ENCODE results near the gene PPM1D.

PPM1D gene

GRCh38 chr17:60676758-60677307, 76.8 kb downstream of the PPM1D start:
- DNase-seq = no peak

DNA sequence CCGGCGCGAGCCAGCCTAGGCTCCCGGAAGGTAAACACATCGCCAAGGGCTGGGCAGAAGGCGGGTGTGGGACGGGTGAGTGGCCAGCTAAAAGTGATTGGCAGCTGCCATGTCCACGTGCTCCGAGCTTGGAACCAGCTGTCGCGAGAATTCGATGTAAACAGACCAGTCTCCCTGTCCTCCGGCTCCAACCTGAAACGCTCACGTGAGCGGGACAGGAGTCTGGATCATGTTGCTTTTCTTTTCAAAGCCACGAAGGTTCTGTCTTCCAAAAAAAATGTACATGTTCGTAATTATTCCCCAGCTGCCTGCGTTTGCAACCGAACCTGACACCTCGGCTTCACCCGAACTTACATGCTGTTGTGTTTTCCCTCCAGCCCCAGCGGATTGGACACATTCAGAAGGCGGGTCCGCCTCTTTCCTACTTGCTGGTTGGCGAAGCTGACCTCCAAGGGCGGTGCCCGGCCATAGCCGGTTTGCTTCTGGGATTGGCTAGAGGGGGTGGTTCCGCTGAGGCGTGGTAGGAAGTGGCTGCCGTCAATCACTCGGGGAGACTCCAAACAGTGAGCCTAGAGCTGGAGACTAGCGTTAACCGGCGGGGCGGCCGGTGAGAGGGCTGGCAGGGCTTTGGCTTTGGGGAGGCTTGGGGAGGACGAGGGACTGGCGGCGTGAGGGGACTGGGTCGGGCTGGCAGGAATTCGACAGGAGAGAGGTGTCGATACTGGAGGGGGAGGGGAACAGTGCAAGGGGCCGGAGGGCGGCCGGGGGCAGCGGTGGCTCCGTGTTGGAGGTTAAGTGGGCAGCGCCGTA, 77.5 kb downstream of the PPM1D start, which contains the start of gene BCAS3:
Gene BCAS3, plus strand, starts transcription at position 544 of the 810 bp plus-strand sequence.
- peak; percentile 99 for DNase-seq

GRCh38 chr17:60678118-60678444, 78.1 kb downstream of the PPM1D start:
- no peak for DNase-seq

GRCh38 chr17:60679287-60679686, 79.3 kb downstream of the PPM1D start:
- no peak for DNase-seq

GRCh38 chr17:60680754-60681153, 80.8 kb downstream of the PPM1D start:
- DNase-seq = no peak

GRCh38 chr17:60685437-60685836, 85.4 kb downstream of the PPM1D start:
- DNase-seq = no peak

GRCh38 chr17:60695960-60696359, 96.0 kb downstream of the PPM1D start:
- no peak for DNase-seq

DNA sequence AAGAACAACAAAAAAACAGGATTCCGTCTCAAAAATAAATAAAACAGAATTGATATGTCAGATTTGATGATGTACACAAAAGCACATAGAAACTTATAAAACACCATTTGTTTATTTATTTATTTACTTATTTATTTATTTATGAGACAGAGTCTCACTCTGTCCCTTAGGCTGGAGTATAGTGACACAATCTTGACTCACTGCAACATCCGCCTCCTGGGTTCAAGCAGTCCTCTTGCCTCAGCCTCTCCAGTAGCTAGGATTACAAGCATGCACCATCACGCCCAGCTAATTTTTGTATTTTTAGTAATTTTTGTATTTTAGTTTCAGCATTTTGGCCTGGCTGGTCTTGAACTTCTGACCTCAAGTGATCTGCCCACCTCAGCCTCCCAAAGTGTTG, 99.1 kb downstream of the PPM1D start:
- DNase-seq = no peak

- DNase-seq = no peak
Measured at GRCh38 chr17:60704170-60704569, 104.2 kb downstream of the PPM1D start.

DNA sequence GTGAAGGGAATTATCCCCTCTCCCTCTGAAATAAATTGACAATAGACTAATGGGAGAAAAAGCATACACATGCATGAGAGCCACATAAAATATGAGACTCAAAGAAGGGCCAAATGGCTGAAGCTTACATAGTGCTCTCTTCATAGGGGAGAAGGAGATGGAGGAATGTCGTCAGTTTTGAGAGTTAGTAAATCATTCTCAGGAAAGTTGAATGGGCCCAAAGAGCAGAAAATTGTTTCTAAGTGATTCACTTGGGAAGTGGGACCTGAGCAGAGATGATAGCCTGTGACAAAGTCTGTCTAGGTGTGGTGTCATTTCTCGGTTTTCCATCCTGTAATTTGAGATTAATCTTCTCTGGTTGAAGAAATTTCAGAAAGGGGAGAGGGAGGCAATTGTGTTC, 112.7 kb downstream of the PPM1D start:
- DNase-seq = no peak

DNA sequence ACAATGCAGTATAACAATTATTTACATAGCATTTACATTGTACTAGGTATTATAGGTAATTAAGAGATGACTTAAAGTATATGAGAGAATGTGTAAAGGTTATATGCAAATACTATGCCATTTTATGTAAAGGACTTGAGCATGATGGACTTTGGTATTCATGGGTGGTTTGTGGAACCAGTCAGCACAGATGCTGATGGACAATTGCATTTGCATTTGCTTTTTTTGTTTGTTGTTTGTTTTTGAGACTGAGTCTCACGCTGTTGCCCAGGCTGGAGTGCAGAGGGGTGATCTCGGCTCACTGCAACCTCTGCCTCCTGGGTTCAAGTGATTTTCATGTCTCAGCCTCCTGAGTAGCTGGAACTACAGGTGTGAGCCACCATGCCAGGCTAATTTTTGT, 113.6 kb downstream of the PPM1D start:
- no peak for DNase-seq

Data from inflammatory macrophage treated with lipopolysaccharide for 4 hours (primary cell).